H1 (cell line): ENCODE results near the gene RFLNA. TPM values are rescaled to one million over a fixed set of nuclear protein-coding genes. Genes with fewer than 3 reads are reported as not detected.

ENCODE experiments used
- CBX8 ChIP-seq: fragments of 300-800, 300-1000 bp; sonication (generic); IDR thresholded peaks from 2 replicates; pipeline ENCODE4 v1.7.1; 2016; ENCODE audit warnings: low read depth, low read length, borderline replicate concordance
- EP300 ChIP-seq, 2 experiments: IDR thresholded peaks; 1 replicate in 1 of 2; 2 replicates in 1 of 2; pipeline ENCODE4 v1.6.1; 2011 to 2012; ENCODE audit warnings: low read depth in 2 of 2, low read length in 2 of 2, mild to moderate bottlenecking in 2 of 2, borderline replicate concordance in 1 of 2, inconsistent platforms in 1 of 2, moderate library complexity in 1 of 2
- GTF2F1 ChIP-seq: IDR thresholded peaks from 2 replicates; pipeline ENCODE4 v1.6.1; 2012; ENCODE audit warnings: low read depth, low read length, improper control_type of control experiment, borderline replicate concordance
- JUND ChIP-seq: IDR thresholded peaks from 2 replicates; pipeline ENCODE4 v1.6.1; 2011; ENCODE audit warnings: mild to moderate bottlenecking, improper control_type of control experiment, low read length
- PHF8 ChIP-seq: fragments of 200-600 bp; sonication (generic); conservative IDR thresholded peaks from 2 replicates; pipeline ENCODE4 v1.7.1; 2012; ENCODE audit warnings: low read depth, mild to moderate bottlenecking, inconsistent platforms, low read length, moderate library complexity
- POLR2A ChIP-seq, 2 experiments: IDR thresholded peaks; 1 replicate in 1 of 2; 2 replicates in 1 of 2; pipeline ENCODE4 v1.6.1; 2011; ENCODE audit warnings: low read depth in 2 of 2, low read length in 2 of 2, mild to moderate bottlenecking in 2 of 2; ENCODE audit errors: control extremely low read depth in 1 of 2
- SP4 ChIP-seq: IDR thresholded peaks from 2 replicates; pipeline ENCODE4 v1.6.1; 2012; ENCODE audit warnings: low read length, inconsistent platforms
- polyA plus RNA-seq, 7 experiments: library from polyadenylated mRNA; depleted of rRNA in 3 of 7; stranded (reverse) in 5 of 7; unstranded in 2 of 7; fragments of >200 nt in 5 of 7; fragments of 200-250 nt in 2 of 7; gene quantifications; 1 replicate in 5 of 7; 2 replicates in 1 of 7; 4 replicates in 1 of 7; pipeline versions ENCODE4 v1.2.1 to v1.2.3, GENCODE V29; 2011 to 2013; ENCODE audit warnings: missing spikeins in 2 of 7, mixed read lengths in 2 of 7
- total RNA-seq: library from RNA; stranded (reverse); fragmentation: NEBNext Ultra II Directional; extraction: Animal tissue kit (Norgen Biotek cat#: 25700); gene quantifications from 2 replicates; pipeline ENCODE4 v1.2.1, GENCODE V29; 2021
- TF ChIP-seq, protein P1 (sequence below): IDR thresholded peaks from 2 replicates; pipeline ENCODE4 v1.6.1; 2012; ENCODE audit warnings: inconsistent platforms

RFLNA gene
- total and polyA plus RNA-seq, 2 of the 8 experiments (the other 6 are each of a cell fraction or from before 2014, with no cell fraction given), result 6.4 to 6.6 TPM

DNA sequence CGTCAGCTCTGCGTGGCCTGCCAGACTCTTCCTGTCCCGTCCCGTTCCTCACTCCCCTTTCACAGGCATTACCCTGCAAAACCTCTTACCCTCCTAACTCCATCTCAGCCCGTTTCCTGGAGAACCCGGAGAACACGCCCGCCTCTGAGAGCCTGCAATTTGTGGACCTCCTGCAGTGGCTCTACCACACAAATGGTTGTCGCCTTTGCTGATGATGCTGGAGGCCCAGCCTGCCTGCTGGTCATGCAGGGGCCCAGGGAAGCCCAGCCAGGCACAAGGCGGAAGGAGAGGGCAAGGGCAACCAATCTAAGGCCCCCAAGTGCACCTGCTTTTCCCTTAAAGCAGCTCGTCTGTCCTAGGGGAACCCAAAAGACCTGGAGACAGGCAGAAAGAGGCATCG, 22.5 kb downstream of the RFLNA start (continued):
- TF ChIP-seq CBX8 (no peak), JUND (no peak), SP4 (no peak), EP300 (IDR thresholded peaks at IDR 0.05; ENCODE audit: borderline replicate concordance in 1 of 2, low read depth in 2 of 2, low read length in 2 of 2) (no peak), POLR2A (IDR thresholded peaks at IDR 0.05; ENCODE audit: control extremely low read depth in 1 of 2, low read depth in 2 of 2, low read length in 2 of 2) (no peak), GTF2F1 (no peak), PHF8 (no peak)
- TF ChIP-seq, protein P1, sequence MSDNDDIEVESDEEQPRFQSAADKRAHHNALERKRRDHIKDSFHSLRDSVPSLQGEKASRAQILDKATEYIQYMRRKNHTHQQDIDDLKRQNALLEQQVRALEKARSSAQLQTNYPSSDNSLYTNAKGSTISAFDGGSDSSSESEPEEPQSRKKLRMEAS, result no peak
